ENCODE data around the gene PLPP1. TPM values are rescaled to one million over a fixed set of nuclear protein-coding genes. Genes with fewer than 3 reads are reported as not detected.

The PLPP1 gene
- total and polyA plus RNA-seq, 2 of the 8 experiments (the other 6 are each of a cell fraction or from before 2014, with no cell fraction given), result 43.7 to 91.3 TPM

DNA sequence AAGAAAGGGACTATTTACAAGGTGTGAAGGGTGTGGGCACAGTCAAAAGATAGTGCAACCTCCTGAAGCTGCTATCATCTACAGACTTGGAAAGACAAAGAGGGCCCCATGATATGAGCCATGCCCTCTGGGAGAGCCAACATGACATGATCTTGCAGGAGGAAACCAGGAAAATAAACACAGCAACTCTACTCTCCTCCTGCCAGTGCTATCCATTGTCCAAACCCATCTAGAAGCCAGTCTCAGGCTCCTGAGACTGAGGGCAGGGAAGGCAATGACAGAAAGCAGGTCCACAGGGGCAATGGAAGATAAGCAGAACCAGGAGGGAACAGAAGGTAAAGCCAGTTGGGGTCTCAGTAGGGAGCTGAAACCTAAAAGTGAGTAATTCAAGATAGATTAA is 37.1 kb downstream of the PLPP1 start (continued):
- TF ChIP-seq SP2 (IDR thresholded peaks at IDR 0.05; ENCODE audit: low read length) (no peak), NANOG (IDR thresholded peaks at IDR 0.05; ENCODE audit: insufficient read depth, low read depth, low read length, poor library complexity, severe bottlenecking) (no peak), KDM5A (IDR thresholded peaks at IDR 0.05; ENCODE audit: low read length) (no peak)
- TF ChIP-seq, protein P1, sequence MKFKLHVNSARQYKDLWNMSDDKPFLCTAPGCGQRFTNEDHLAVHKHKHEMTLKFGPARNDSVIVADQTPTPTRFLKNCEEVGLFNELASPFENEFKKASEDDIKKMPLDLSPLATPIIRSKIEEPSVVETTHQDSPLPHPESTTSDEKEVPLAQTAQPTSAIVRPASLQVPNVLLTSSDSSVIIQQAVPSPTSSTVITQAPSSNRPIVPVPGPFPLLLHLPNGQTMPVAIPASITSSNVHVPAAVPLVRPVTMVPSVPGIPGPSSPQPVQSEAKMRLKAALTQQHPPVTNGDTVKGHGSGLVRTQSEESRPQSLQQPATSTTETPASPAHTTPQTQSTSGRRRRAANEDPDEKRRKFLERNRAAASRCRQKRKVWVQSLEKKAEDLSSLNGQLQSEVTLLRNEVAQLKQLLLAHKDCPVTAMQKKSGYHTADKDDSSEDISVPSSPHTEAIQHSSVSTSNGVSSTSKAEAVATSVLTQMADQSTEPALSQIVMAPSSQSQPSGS (IDR thresholded peaks at IDR 0.05; ENCODE audit: low read length), result no peak

All from H1 (cell line).